CD4-positive, alpha-beta T cell treated with Interferon alpha-2 for 1 hour (primary cell): ENCODE results near the gene TBC1D5.

ENCODE experiments used
- DNase-seq, 2 donors: peaks; one replicate each; pipeline ENCODE4 v3.0.0-alpha.2; 2020 to 2022

The TBC1D5 gene

DNA sequence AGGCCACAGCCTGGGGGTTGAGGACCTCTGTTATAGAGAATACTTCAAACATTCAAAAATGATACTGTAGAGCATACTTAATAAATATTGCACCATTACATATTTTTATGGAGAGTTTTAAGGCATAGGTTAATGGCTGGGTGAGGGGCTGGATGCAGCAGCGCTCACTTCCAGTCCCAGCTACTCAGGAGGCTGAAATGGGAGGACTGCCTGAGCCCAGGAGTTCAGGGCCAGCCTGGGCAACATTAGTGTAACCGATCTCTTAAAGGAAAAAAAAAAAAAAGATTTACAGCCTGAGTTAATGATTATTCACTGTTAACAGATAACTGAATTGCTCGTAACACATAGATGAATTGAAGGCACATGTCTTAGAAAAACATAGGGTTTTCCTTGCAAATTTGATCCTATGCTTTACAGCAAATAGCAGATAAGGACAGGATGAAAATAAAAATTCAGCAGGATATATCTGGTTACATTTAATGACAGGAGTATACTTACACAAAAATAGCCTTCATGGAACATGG is 282.9 kb downstream of the TBC1D5 start:
- no peak for DNase-seq

DNA sequence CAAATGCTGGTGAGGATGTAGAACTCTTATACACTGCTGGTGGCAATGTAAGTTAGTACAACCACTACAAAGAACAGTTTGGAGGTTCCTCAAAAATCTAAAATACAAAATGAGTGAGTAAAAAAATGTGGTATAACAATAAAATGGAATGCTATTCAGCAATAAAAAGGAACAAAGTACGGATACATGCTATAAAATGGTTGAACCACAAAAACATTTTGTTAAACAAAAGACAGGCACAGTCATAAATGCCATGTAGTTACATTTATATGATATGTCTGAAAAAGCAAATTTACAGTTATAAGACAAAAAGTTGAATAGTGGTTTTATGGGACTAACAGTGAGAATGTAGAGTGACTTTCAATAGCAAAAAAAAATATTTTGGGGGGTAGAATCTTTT is 285.8 kb downstream of the TBC1D5 start:
- DNase-seq: no peak

DNA sequence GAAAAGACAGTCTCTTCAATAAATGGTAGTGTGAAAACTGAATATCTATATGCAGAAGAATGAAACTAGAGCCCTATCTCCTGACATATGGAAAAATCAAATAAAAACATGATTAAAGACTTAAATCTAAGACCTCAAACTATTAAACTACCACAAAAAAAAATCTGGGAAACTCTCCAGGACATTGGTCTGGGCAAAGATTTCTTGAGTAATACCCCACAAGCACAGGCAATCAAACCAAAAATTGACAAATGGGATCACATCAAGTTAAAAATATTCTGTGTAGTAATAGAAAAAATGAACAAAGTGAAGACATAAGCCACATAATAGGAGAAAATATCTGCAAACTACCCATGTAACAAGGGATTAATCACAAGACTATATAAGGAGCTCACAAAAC is 286.4 kb downstream of the TBC1D5 start:
- no peak for DNase-seq

DNA sequence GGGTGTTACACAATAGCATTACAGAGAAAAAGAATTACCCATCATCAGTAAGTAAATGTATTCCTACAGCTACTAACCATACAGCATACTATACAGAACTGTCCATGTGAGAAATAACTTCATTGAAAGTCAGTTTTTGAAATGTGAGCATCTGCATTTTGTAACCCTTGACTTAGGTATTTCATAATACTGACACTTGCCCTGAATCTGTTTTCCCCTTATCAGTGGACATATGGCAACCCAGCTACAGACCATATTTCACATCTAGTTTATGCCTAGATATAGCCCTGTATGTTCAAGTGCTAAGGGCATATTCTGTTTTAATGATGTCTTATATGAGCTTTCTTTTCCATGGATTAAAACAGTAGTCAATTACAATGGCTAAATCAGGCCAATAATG is 297.6 kb downstream of the TBC1D5 start:
- DNase-seq: no peak

DNA sequence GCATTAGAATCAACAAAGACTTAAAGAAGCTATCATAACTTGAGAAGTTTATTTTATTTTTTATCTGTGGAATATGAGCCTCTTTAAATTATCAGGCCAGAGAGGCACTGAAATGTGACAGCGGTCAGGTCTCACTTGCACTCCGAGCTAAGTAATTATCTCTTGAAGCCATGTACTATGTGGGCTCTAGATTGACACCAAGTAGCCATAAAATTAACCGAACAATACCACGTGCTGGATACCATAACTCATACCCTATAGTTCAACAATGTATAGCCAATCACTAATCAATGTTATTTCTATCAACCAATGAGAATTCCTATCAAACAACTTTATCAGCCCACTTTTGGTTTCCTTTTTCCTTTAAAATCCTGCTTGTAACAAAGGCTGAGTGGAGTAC is 299.3 kb downstream of the TBC1D5 start:
- no peak for DNase-seq

DNA sequence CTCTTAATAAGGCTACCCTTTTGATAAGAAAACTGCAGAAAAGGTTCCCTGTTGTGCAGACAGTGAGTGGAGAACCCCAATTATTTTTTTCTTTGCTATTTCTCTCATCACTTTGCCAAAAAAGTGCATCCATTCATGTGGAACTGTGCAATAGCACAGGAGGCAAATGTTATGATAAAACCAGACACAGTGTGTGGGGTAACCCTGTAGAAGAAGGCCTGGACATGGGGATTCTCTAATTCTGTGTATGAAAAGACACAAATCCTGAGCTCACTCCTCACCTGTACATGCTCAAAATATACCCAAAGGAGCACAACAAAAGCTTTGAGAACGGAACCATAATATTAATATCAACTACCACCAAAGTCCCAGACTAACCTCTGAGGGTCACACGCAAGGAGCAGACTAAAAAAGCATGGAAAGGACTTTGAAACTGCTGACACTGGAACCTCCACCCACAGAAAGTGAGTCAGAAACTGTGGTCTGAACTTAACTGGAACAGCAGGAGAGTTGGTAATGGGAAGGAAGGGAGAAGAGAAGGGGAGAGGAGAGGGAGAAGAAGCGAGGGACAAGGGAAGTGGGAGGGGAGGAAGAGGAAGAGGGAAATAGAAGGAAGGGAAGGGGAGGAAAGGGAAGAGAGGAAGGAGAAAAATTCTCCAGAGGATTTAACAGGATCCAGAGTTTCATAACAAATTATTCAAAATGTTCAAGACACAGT is 299.9 kb downstream of the TBC1D5 start:
- DNase-seq: no peak

DNA sequence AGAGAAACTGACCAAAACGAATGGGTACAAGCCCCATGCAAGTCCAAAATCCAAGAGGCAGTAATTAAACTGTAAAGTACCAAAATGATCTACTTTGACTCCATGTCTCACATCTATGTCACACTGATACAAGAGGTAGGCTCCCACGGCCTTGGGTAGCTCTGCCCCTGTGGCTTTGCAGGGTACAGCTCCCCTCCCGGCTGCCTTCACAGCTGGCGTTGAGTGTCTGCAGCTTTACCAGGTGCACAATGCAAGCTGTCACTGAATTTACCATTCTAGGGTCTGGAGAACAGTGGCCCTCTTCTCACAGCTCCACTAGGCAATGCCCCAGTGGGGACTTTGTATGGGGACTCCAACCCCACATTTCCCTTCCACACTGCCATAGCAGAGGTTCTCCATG is 308.6 kb downstream of the TBC1D5 start:
- DNase-seq: no peak

DNA sequence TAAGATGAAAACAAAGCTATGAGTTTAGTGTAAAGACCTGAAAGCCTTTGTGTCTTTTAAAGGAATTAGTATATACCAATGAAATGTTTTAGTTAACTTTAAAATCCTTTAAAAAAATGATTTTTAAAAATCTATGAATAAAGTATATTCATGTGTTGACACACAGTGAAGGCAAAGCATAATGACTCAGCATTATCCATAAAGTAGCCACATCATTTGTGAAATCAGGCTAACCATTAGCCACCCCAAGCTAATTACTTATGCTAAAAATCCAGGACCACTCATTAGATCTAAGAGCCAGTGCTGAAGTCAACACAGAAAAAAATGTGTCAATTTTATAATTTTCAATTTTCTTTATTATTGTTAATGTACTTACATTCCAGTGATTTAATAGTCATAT is 310.2 kb downstream of the TBC1D5 start:
- DNase-seq: no peak

DNA sequence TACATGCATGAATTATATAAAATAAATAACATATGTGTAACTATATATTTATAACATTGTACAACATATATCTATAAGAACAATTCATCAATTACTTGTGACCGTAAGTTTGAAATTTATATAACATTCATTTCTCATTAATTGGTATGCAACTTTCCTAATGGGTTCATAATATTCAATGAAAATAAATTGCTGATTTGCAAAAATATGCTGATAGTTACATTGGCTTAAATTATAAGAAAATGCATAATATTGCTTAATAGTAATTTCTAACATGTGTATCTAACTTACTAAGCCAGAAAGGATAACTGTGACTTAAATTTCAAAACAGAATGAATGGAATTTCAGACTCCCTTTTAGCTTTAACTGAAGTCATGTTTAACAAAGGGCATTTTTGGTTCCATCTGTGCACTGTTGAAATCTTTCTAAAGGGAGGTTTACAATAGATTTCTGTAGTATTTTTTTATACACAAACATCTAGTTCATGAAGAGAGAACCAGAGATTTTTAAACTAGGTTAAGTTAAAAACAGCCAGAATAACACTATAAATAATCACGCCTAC is 310.9 kb downstream of the TBC1D5 start:
- no peak for DNase-seq

DNA sequence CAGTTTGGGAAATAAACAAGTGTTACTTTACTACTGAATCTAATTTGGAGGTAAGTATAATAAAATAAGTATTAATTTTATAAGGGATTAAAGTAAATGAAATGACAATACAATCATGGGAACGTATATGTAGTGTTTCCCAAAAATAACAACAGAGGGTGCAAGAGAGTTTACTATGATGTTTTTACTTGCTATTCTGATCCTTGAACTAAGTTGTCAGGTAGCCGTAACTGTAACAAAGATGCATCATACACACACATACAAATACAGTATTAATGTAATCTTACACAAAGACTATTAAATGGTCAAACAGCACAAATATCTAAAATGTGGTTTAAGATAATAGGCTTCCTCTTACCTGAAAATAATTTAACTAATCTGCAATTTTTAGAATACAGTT is 311.4 kb downstream of the TBC1D5 start:
- DNase-seq: peak in 1 of 2 donors; percentile 4

DNA sequence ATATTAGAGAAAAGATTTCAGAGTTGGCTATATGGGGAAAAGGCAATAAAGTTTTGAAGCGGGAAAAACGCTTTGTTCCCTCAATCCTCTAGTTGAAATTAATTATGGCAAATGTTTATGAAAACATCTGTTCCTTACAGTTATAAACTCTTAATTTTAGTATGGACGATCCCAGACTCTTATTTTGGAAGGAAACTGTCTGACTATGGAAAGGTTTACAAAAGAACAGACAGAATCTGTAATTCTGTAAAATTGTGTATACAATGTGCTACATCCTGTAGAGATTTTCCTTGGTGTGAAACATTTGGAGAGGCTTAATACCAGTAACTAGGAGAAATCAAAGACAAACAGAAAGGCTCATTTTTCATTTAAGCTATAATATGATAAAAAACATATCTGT is 311.8 kb downstream of the TBC1D5 start:
- no peak for DNase-seq

DNA sequence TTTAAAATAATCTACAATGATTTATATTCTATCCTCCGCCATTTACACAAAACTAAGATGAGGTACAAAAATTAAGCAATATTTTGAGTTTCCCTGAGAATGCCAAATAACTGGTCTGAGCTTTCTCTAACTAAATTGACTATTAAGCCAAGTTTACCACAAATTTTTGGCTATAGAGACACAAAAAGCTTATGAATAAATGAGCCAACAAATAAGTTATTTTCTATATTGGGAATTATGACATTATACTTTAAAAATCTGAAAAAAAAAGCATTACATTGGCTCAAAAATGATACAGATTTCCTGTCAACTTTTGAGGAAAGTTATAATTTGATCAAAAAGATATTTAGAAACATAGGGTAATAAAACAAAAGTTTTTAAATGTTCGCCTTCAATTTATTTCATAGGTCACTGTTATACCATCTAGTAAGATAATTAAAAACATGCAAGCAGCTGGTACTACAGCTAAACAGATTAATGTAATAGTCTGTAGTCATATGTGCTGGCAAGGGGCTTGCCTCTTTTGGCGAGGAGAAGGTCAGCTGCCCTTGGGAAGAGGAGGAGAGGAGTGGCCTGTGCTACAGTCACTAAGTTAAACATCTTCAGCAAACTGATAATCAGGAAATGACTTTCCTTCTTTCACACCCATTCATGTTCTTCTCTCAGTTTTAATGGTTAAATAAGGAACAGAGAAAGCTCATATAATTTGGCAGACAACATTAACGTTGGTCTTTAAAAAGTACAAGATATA is 318.5 kb downstream of the TBC1D5 start:
- no peak for DNase-seq

DNA sequence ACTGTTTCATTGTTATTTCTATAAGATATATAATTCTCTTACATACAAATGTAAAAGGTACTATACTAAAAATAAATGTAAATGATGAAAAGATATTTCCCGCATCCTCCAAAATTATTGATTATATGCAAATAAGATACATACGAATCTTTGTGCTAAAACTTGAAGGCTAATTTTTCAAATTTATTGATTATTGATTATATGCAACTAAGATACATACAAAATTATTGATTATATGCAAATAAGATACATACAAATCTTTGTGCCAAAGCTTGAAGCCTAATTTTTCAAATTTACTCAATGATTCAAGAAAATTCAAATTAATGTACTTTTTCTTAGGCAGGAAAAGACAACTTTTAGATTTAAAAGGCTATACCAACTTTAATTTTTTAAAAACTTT is 319.8 kb downstream of the TBC1D5 start:
- DNase-seq: no peak

DNA sequence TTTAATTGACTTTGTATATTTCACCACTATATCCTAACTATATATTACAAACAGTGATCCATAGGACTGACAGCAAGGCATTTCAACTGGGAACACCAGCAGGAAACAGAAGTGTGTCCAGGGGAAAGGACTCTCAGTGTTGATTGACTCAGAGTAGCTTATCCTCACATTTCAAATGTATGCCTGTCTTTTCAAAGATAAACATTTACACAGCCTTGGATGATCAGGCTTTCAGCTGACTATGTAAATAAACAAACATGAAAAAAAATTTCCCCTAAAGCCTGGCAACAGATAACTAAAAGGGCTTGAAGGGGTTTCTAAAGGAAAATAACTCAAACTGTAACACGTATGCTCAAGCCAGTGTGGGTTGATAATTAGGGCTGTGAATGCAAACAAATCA is 321.8 kb downstream of the TBC1D5 start:
- DNase-seq: no peak

DNA sequence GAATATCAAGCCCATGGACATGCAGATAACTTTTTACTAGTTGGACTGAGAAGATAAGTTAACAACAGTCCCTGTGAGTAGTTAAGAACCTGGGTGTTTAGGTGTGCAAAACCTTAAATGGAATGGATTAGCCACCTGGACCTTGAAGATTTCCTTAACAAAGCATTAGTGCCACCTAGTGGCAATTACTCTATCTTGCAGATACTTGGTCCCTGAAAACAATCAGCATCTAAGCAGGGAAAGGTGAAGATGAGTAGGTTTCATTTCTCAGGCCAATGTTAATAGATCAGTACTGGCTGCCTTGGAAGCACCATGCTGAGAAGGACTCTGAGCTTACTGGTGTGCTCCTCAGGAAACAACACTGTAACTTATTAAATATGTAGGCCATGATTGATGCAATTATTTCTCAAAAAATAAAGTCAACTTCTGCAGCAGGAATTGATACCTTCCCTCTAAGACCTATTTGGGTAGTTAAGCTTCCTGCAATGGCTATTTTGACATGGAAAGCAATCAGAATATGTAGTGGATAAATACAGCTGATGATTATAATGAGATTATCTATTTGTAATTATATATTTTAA is 329.4 kb downstream of the TBC1D5 start:
- peak; percentile 18 to 65 for DNase-seq

DNA sequence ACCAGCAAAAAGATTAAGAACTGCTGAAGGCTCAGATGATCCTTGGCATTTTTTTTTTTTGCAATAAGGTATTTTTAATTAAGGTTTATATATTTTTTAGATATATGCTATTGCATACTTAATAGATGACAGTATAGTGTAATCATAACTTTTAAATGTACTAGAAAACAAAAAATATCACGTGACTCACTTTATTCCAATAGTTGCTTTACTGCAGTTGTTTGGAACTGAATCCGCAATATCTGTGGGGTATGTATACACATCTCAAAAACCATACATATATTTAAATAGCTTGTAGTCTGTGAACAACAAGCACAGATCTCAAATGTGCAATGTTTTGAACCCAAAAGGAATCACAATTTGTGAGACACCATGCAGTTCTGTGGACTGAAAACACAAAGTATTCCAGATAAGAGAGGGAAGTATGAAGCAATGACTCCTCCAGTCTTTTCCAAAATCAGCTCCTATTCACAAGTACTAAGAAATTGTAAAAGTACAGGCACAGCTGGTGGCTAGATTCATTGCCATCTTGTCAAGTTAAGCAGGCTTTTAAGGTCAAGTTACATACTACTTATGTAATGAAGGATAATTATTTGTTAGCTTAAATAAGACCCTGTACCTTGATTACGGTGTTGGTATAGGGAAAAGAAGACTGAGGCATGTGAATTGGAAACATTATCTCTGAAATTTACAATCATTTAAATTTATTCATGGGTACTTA is 331.1 kb downstream of the TBC1D5 start:
- no peak for DNase-seq

DNA sequence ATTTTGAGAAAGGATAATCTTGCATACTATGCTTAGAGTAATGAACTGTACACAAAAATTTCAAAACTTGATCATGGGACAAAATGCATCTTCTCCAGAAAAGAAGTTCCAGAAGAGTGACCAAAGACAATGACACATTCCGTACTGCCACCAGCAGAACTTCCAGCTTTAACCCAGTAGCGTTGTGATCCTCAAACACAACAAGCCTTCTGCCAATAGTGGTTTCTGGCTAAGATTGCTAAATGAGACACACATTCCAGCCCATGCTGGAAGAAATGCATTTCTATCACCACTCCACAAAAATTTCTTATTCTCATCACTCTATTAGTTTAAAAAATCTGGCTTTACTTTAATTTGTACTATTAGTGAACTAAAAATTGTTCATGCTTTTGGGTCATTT is 334.9 kb downstream of the TBC1D5 start:
- DNase-seq: no peak

DNA sequence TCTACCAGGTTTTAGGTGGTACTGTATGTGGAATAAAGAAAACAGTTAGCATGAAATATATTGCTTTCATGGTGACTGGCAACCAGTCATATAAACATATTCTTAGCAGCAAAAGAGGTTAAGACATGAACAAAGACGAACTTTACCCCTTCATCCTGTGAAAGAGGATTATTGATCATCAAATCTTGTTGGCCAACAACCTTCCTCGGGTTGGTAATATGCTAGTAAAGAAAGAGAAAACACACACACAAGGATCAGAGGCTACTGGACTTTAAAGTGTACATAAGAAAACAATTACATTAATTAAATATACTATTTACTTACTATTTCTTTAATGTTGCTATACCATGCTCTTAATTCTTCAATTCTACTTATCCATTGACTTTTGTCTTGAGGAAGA is 337.9 kb downstream of the TBC1D5 start:
- DNase-seq: no peak

DNA sequence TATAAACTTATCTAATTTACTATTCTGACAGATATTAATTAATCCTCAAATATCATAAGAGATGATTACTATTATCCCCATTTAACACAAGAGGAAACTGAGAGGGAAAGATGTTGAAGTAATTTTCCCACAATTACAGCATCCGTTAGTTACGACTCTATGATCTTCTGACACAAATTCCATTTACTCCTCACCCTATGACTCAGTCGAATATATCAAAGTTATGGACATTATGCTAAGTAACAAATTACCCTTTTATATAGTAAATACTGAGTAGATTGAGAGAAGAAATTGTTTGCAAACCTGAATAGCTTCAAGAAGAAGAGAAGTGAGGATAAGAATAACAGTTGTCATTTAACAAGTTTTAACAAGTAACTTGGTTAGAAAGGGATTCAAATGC is 340.0 kb downstream of the TBC1D5 start:
- DNase-seq: no peak

DNA sequence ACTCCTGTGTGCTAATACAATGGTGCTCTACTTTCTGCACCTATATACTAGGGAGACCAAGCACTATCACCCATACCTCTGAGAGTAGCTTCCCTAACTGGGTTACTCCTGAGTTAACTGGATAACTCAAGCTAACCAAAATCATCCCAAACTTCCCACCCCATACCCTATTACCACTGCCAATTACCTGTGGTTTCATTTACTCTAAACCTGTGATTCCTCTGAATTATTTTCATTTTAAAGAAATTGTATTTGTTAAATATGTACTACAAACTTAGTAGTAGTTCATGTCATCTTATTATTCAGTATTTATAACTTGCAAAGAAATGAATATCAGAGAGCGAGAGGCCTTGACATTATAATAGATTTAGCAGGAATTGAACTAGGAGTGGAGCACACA is 340.5 kb downstream of the TBC1D5 start:
- no peak for DNase-seq

DNA sequence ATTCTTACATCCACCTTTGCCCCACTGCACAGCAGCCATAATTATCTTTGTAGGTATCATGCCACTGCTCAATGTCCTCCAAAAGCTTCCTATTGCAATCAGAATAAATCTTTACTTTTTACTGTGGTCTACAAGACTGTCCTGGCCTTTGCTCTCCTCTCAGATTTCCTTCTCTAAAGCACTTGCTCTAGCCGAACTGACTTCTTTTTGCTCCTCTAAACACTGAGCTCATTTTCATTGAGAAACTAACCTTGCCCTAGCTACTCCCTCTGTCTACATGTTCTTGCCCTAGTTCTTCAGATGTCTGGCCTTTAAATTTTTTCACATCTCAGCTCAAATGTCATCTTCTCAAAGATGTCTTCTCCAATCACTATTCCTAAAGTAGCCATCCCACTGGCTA is 342.8 kb downstream of the TBC1D5 start:
- no peak for DNase-seq

DNA sequence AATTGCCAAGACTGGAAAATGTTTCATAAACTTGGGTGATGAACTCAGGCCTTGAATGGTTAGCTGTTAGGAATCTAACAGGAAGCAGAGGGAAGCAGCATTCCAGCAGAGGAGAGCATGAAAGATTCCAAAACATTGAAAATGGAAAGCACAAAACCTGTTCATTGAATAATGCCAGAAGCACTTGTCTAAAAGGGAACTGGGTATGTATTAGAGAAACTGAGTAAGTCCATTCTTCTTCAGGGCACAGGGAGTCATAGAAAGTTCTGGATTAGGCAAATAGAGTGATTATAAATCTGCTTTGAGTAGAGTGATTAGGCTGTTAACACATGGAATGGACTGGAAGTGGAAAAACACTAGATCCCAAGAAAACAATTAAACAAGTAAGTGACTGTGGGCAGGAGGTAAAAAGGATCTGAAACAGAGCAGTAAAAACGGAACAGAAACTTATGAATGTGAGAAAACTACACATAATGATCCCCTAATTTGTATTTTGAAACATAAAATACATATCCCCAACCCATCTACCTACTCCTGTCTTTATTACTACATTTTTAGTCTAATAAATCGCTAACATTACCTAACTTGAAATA is 343.4 kb downstream of the TBC1D5 start:
- DNase-seq: no peak

DNA sequence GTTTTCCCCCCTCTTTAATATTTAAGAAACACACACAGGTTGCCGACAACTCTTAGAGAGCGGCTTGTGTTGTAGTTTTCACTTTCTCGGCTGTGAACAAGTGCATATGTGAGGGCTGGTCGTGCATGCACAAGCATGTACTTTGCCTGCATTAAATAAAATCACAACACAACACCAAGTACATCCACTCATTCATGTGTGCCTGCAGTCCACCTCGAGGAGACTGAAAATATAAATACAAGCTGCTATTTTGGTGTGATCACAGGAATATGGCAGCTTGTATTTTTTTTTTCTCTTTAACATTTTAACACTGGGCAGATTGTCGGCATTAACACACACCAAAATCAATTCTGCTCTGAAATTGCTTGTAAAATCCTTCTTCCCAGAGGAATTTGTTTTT is 346.4 kb downstream of the TBC1D5 start:
- DNase-seq: no peak
